ENCODE results near the gene IGF2.

DNA sequence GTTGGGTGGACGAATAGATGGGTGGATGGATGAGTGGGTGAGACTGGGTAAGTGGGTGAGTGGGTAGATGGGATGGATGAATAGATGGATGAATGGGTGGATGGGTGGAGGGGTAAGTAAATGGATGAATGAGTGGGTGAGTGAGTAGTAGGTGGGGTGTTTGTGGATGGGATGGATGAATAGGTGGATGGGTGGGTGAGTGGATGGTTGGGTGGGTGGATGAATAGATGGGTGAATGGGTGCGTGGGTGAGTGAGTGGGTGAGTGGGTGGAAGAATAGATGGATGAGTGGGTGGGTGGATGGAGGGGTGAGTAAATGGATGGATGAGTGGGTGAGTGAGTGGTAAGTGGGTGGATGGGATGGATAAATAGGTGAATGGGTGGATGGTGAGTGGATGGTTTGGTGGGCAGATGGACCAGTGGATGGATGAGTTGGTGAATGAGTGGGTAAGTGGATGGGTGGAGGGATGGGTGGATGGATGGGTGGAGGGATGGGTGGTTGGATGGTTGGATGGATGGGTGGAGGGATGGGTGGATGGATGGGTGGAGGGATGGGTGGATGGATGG lies 12.6 kb downstream of the IGF2 start:
- no peak for TF ChIP-seq POLR2AphosphoS5 (IDR thresholded peaks at IDR 0.05; ENCODE audit: low read depth)
- TF ChIP-seq, protein P1, sequence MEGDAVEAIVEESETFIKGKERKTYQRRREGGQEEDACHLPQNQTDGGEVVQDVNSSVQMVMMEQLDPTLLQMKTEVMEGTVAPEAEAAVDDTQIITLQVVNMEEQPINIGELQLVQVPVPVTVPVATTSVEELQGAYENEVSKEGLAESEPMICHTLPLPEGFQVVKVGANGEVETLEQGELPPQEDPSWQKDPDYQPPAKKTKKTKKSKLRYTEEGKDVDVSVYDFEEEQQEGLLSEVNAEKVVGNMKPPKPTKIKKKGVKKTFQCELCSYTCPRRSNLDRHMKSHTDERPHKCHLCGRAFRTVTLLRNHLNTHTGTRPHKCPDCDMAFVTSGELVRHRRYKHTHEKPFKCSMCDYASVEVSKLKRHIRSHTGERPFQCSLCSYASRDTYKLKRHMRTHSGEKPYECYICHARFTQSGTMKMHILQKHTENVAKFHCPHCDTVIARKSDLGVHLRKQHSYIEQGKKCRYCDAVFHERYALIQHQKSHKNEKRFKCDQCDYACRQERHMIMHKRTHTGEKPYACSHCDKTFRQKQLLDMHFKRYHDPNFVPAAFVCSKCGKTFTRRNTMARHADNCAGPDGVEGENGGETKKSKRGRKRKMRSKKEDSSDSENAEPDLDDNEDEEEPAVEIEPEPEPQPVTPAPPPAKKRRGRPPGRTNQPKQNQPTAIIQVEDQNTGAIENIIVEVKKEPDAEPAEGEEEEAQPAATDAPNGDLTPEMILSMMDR (IDR thresholded peaks at IDR 0.05; ENCODE audit: insufficient read depth, low read length) = no peak
- TF ChIP-seq SPI1 (IDR thresholded peaks at IDR 0.05; ENCODE audit: borderline replicate concordance, low read depth) = no peak
- no peak for TF ChIP-seq GABPA (IDR thresholded peaks at IDR 0.05; ENCODE audit: low read depth)
- TF ChIP-seq, protein P2, sequence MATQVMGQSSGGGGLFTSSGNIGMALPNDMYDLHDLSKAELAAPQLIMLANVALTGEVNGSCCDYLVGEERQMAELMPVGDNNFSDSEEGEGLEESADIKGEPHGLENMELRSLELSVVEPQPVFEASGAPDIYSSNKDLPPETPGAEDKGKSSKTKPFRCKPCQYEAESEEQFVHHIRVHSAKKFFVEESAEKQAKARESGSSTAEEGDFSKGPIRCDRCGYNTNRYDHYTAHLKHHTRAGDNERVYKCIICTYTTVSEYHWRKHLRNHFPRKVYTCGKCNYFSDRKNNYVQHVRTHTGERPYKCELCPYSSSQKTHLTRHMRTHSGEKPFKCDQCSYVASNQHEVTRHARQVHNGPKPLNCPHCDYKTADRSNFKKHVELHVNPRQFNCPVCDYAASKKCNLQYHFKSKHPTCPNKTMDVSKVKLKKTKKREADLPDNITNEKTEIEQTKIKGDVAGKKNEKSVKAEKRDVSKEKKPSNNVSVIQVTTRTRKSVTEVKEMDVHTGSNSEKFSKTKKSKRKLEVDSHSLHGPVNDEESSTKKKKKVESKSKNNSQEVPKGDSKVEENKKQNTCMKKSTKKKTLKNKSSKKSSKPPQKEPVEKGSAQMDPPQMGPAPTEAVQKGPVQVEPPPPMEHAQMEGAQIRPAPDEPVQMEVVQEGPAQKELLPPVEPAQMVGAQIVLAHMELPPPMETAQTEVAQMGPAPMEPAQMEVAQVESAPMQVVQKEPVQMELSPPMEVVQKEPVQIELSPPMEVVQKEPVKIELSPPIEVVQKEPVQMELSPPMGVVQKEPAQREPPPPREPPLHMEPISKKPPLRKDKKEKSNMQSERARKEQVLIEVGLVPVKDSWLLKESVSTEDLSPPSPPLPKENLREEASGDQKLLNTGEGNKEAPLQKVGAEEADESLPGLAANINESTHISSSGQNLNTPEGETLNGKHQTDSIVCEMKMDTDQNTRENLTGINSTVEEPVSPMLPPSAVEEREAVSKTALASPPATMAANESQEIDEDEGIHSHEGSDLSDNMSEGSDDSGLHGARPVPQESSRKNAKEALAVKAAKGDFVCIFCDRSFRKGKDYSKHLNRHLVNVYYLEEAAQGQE (IDR thresholded peaks at IDR 0.05; ENCODE audit: insufficient replicate concordance, low read depth) = no peak

Measured in HL-60 (cell line).